HG03342 (cell line): ENCODE results near the gene CLEC7A.

ENCODE experiments used
- ATAC-seq: cut with Tn5 transposase; IDR thresholded peaks from one replicate; pipeline ENCODE4 v1.9.1; 2021; ENCODE audit warnings: mild to moderate bottlenecking, moderate library complexity; ENCODE audit not compliant: unreplicated experiment

CLEC7A gene

GRCh38 chr12:10130042-10130441, at the start of gene CLEC7A:
CLEC7A (minus strand) TSS chr12:10130199; CDS start chr12:10130082, 117 bp downstream.
- ATAC-seq: peak; percentile 86

- no peak for ATAC-seq
Measured at GRCh38 chr12:10179776-10180181, 49.8 kb upstream of the CLEC7A start.

GRCh38 chr12:10178821-10179220, 48.8 kb upstream of the CLEC7A start, which contains the start of gene TMEM52B:
TMEM52B (plus strand) TSS chr12:10179032; CDS start chr12:10179575, 543 bp downstream.
- ATAC-seq: no peak

GRCh38 chr12:10175846-10176636, 46.0 kb upstream of the CLEC7A start:
- ATAC-seq: no peak

- ATAC-seq: no peak
Measured at GRCh38 chr12:10174986-10175614, 45.1 kb upstream of the CLEC7A start.

GRCh38 chr12:10171973-10172728, 42.2 kb upstream of the CLEC7A start, which contains the start of gene OLR1:
OLR1 (minus strand) TSS chr12:10172132; CDS start chr12:10172077, 55 bp downstream.
- ATAC-seq: no peak

- ATAC-seq: no peak
Measured at GRCh38 chr12:10170216-10170615, 40.2 kb upstream of the CLEC7A start.

- ATAC-seq: no peak
Measured at GRCh38 chr12:10169104-10169503, 39.1 kb upstream of the CLEC7A start.

- no peak for ATAC-seq
Measured at GRCh38 chr12:10167599-10167998, 37.6 kb upstream of the CLEC7A start.

- no peak for ATAC-seq
Measured at GRCh38 chr12:10165421-10165820, 35.4 kb upstream of the CLEC7A start.

- no peak for ATAC-seq
Measured at GRCh38 chr12:10163084-10163483, 33.1 kb upstream of the CLEC7A start.

GRCh38 chr12:10160617-10161385, 30.8 kb upstream of the CLEC7A start:
- ATAC-seq: no peak

GRCh38 chr12:10159280-10159679, 29.3 kb upstream of the CLEC7A start:
- ATAC-seq: no peak

GRCh38 chr12:10158406-10158805, 28.4 kb upstream of the CLEC7A start:
- no peak for ATAC-seq

GRCh38 chr12:10155966-10156365, 26.0 kb upstream of the CLEC7A start:
- ATAC-seq: no peak

GRCh38 chr12:10154145-10154496, 24.1 kb upstream of the CLEC7A start:
- no peak for ATAC-seq

- no peak for ATAC-seq
Measured at GRCh38 chr12:10153271-10154144, 23.5 kb upstream of the CLEC7A start.

GRCh38 chr12:10151621-10152020, 21.6 kb upstream of the CLEC7A start:
- no peak for ATAC-seq

- ATAC-seq: no peak
Measured at GRCh38 chr12:10147714-10148403, 17.9 kb upstream of the CLEC7A start.
